Activated naive CD8-positive, alpha-beta T cell treated with anti-CD3 and anti-CD28 coated beads, Interleukin-2, amount 50 U/mL, for 24 hours (primary cell): ENCODE results near the gene KRT6C.

ENCODE experiments used
- ATAC-seq: fragments of 150-1000 bp; cut with Tn5 transposase; one replicate; pipeline ENCODE4 v1.10.0; 2021
- DNase-seq: peaks from one replicate; pipeline ENCODE4 v3.0.0; 2021
- H3K27ac Mint-ChIP-seq: one replicate; pipeline ENCODE4 v1.8.0; 2021; ENCODE audit warnings: mild to moderate bottlenecking, mixed read lengths
- H3K27me3 Mint-ChIP-seq: one replicate; pipeline ENCODE4 v1.8.0; 2021; ENCODE audit warnings: mixed read lengths
- H3K36me3 Mint-ChIP-seq: one replicate; pipeline ENCODE4 v1.8.0; 2021; ENCODE audit warnings: low read depth, mixed read lengths
- H3K4me1 Mint-ChIP-seq: one replicate; pipeline ENCODE4 v1.8.0; 2021; ENCODE audit warnings: mixed read lengths
- H3K4me3 Mint-ChIP-seq: one replicate; pipeline ENCODE4 v1.8.0; 2021; ENCODE audit warnings: mild to moderate bottlenecking, moderate library complexity, mixed read lengths
- H3K9me3 Mint-ChIP-seq: one replicate; pipeline ENCODE4 v1.8.0; 2021; ENCODE audit warnings: mixed read lengths

KRT6C gene

DNA sequence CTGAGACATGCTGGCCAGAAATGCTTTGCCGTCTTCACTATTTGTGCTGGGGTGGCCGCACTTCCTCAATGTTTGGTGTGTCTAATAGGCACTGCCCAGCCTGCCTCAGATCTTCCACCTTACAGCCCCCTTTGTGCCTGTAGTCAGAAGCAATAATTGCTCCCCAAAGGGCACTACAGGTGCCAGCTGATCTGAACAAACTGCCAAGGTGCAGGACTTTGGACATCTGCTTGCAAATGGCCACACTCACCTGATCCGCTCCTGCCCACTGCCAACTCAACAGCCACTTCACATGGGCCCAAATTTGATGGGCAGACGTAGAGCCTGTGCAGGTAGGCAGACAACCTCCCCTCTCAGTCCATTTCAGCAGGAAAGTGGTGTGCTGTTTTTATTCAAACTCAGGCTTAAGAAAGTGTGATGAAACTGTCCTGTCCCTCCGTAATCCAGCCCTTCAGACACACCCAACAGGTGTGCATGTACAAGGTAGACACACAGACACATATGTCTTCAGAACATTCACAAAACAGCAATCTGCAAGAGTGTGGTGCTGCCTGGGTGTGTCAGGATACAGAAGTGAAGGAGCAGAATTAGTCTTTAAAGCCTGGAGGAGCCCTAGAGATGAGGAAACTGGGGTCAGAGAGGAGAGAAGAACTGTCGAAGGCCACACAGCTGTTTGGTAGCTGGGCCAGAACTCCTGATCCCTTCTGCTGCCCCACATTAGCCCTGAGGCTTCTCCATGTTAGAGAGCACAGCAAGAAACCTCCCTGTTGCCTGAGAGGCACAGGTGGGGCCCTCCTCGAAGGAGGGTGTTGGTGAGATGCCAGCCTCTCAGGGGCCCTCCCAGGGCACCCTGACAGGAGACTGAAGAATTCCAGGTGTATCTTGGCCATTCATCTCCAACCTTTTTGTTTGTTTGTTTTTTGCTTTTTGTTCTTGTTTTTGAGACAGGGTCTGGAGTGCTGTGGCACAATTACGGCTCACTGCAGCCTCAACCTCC lies 35.0 kb downstream of the KRT6C start:
- Mint-ChIP-seq H3K27me3 (peaks cover 15% of the 10 kb centered on the region), H3K4me1 (no peaks in the 10 kb centered on the region), H3K9me3 (no peaks in the 10 kb centered on the region), H3K27ac (no peak overlapping the region), H3K36me3 (no peaks in the 10 kb centered on the region), H3K4me3 (no peak overlapping the region)
- DNase-seq (no peak), ATAC-seq (no peak)

DNA sequence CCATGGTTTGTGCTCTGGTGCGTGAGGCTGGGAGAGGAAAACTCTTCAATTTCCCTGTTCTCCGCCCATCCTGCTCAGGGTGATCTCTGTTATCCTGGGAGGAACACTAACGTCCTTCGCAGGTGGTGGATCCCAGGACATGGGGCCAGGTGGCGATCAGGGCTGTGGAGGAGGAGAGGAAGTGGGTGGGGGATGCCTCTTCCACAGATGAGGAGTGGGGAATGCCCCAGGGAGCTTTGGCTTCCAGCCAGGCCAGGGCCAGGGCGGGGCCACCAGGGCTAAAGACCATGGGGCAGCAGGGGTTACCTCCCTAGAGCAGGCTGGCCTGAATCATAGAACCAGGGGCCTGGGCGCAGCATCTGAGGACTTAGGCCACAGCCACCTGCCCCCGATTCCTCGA lies 36.1 kb downstream of the KRT6C start:
- DNase-seq = no peak
- no peaks in the 10 kb centered on the region for H3K9me3 Mint-ChIP-seq
- no peak for ATAC-seq
- H3K4me3 Mint-ChIP-seq = no peak overlapping the region
- no peaks in the 10 kb centered on the region for H3K36me3 Mint-ChIP-seq
- no peaks in the 10 kb centered on the region for H3K4me1 Mint-ChIP-seq
- H3K27me3 Mint-ChIP-seq = peaks cover 9% of the 10 kb centered on the region
- no peak overlapping the region for H3K27ac Mint-ChIP-seq

DNA sequence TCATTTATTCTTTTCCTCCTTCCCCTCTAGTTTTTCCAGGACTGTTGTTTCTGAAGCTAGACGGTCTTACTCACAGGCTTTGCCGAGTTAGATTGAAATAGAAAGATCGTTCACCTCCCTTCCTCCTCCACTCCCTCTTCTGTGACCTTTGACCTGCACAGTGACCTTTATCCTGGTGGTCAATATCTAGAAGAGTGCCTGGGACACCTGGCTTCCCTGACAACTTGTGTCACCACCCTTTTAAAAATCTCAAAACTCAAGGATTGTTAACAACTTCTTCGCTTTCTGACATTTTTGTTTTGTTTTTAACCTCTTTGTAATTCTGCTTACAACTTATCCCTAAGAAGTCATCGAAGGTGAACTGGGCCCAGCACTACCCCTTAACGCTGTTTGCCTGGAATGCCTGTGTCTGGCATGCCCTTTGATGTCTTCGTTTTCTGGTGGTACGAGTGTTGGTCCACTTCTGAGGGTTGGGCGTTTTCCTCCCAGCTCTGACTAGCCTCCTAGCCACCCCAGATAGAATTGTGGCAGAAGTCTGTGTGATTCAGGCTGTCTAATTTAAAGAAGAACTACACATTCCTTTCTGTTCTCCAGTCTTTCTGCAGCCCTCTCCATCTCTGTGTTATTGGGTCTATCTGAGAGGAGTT lies 36.7 kb downstream of the KRT6C start:
- no peak for DNase-seq
- ATAC-seq = no peak
- Mint-ChIP-seq H3K4me3 (no peak overlapping the region), H3K9me3 (no peaks in the 10 kb centered on the region), H3K4me1 (no peaks in the 10 kb centered on the region), H3K36me3 (no peaks in the 10 kb centered on the region), H3K27ac (no peak overlapping the region), H3K27me3 (peaks cover 6% of the 10 kb centered on the region)

GRCh38 chr12:52436000-52436827 lies 37.4 kb downstream of the KRT6C start:
- peaks cover 9% of the 10 kb centered on the region for H3K27me3 Mint-ChIP-seq
- DNase-seq (no peak), ATAC-seq (no peak)
- H3K27ac Mint-ChIP-seq = no peak overlapping the region
- no peaks in the 10 kb centered on the region for H3K36me3 Mint-ChIP-seq
- no peaks in the 10 kb centered on the region for H3K9me3 Mint-ChIP-seq
- no peak overlapping the region for H3K4me3 Mint-ChIP-seq
- no peaks in the 10 kb centered on the region for H3K4me1 Mint-ChIP-seq

GRCh38 chr12:52435659-52435999 lies 38.0 kb downstream of the KRT6C start:
- Mint-ChIP-seq H3K27ac (no peak overlapping the region), H3K27me3 (peaks cover 15% of the 10 kb centered on the region), H3K4me1 (no peaks in the 10 kb centered on the region), H3K4me3 (no peak overlapping the region), H3K36me3 (no peaks in the 10 kb centered on the region), H3K9me3 (no peaks in the 10 kb centered on the region)
- no peak for DNase-seq
- ATAC-seq = no peak

GRCh38 chr12:52434760-52435530 lies 38.7 kb downstream of the KRT6C start:
- no peaks in the 10 kb centered on the region for H3K4me1 Mint-ChIP-seq

GRCh38 chr12:52434081-52434733 lies 39.4 kb downstream of the KRT6C start, which contains the start of gene KRT75:
KRT75 (minus strand) TSS chr12:52434371; CDS start chr12:52434304, 67 bp downstream.
- H3K27ac Mint-ChIP-seq = no peak within 1 kb of the TSS
- H3K9me3 Mint-ChIP-seq = no peaks in the 10 kb centered on the region
- no peak for DNase-seq
- ATAC-seq = no peak
- H3K27me3 Mint-ChIP-seq = peaks cover 15% of the 10 kb centered on the region
- H3K4me3 Mint-ChIP-seq = no peak within 1 kb of the TSS
- H3K4me1 Mint-ChIP-seq = no peaks in the 10 kb centered on the region
- no peaks in the 10 kb centered on the region for H3K36me3 Mint-ChIP-seq

More at GRCh38 chr12:52434760-52435530, 38.7 kb downstream of the KRT6C start:
- no peak overlapping the region for H3K27ac Mint-ChIP-seq
- no peak for DNase-seq
- H3K4me3 Mint-ChIP-seq = no peak overlapping the region
- no peaks in the 10 kb centered on the region for H3K9me3 Mint-ChIP-seq
- H3K36me3 Mint-ChIP-seq = no peaks in the 10 kb centered on the region
- no peak for ATAC-seq
- H3K27me3 Mint-ChIP-seq = peaks cover 15% of the 10 kb centered on the region

- Mint-ChIP-seq H3K27ac (no peak overlapping the region), H3K4me1 (no peaks in the 10 kb centered on the region), H3K9me3 (no peaks in the 10 kb centered on the region), H3K36me3 (no peaks in the 10 kb centered on the region), H3K27me3 (peaks cover 20% of the 10 kb centered on the region), H3K4me3 (no peak overlapping the region)
- no peak for DNase-seq
- ATAC-seq = no peak
Observed at GRCh38 chr12:52433501-52434080, 40.0 kb downstream of the KRT6C start.

- ATAC-seq = no peak
- DNase-seq = no peak
- no peaks in the 10 kb centered on the region for H3K9me3 Mint-ChIP-seq
- no peaks in the 10 kb centered on the region for H3K4me1 Mint-ChIP-seq
- H3K27ac Mint-ChIP-seq = no peak overlapping the region
- H3K4me3 Mint-ChIP-seq = no peak overlapping the region
- H3K27me3 Mint-ChIP-seq = peaks cover 20% of the 10 kb centered on the region
- H3K36me3 Mint-ChIP-seq = no peaks in the 10 kb centered on the region
Observed at GRCh38 chr12:52432559-52433207, 40.9 kb downstream of the KRT6C start.

DNA sequence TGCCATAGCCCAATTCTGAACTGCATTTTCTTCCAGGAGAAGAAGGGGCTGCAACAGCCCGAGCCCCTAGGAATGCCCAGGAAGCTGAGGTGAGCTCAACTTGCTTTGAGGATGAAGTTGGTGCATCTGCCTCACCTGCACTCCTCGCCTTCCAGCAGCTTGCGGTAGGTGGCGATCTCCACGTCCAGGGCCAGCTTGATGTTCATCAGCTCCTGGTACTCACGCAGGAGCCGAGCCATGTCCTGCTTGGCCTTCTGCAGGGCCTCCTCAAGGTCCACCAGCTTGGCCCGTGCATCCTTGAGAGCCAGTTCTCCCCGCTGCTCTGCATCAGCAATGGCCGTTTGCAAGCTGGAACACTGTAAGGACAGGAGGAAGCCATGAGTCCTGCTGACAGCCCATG lies 45.5 kb downstream of the KRT6C start:
- H3K4me1 Mint-ChIP-seq = no peaks in the 10 kb centered on the region
- no peaks in the 10 kb centered on the region for H3K9me3 Mint-ChIP-seq
- no peak overlapping the region for H3K27ac Mint-ChIP-seq
- no peak for ATAC-seq
- H3K4me3 Mint-ChIP-seq = no peak overlapping the region
- H3K27me3 Mint-ChIP-seq = peaks cover 20% of the 10 kb centered on the region
- no peaks in the 10 kb centered on the region for H3K36me3 Mint-ChIP-seq
- no peak for DNase-seq

DNA sequence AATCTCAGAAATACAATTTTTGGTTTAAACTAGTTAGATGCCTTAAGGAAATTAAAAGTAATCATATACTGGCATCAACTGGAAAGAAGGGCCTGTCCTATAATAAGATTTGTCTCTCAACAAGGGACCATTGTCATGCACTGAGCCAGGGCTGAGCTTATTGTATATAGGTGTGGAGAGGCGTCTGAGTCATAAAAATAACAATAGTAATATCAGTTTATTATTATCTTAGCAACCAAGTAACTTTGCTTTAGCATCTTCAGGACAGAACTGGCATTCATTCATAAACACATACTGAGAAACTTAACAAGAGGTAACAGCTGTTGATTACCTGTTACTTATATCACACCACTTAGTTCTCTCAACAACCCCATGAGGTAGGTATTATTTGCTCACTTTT lies 46.5 kb downstream of the KRT6C start:
- no peaks in the 10 kb centered on the region for H3K36me3 Mint-ChIP-seq
- H3K9me3 Mint-ChIP-seq = no peaks in the 10 kb centered on the region
- no peak overlapping the region for H3K4me3 Mint-ChIP-seq
- no peak for ATAC-seq
- H3K4me1 Mint-ChIP-seq = no peaks in the 10 kb centered on the region
- H3K27me3 Mint-ChIP-seq = peaks cover 21% of the 10 kb centered on the region
- H3K27ac Mint-ChIP-seq = no peak overlapping the region
- no peak for DNase-seq

DNA sequence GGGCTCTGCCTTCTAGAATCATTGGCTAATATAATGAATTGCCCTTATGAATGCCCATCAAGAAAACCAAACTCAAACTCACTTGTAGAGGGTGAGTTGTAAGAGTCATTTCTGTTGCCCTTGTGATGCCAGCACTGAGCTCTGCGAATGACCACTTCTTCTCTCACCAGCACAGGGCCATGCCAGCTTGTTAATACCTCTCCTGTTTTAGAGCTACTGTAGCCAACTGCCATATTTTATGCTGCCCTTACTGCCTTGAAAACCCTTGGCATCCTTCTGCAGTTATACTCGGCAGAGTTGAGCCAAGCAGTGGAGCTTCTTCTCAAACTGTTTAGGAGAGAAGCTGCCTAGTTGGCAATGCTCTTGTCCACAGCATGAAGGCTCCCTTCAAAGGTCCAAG lies 47.6 kb downstream of the KRT6C start:
- no peaks in the 10 kb centered on the region for H3K4me1 Mint-ChIP-seq
- peaks cover 11% of the 10 kb centered on the region for H3K27me3 Mint-ChIP-seq
- H3K4me3 Mint-ChIP-seq = no peak overlapping the region
- no peaks in the 10 kb centered on the region for H3K9me3 Mint-ChIP-seq
- no peak for DNase-seq
- H3K27ac Mint-ChIP-seq = no peak overlapping the region
- no peak for ATAC-seq
- no peaks in the 10 kb centered on the region for H3K36me3 Mint-ChIP-seq

DNA sequence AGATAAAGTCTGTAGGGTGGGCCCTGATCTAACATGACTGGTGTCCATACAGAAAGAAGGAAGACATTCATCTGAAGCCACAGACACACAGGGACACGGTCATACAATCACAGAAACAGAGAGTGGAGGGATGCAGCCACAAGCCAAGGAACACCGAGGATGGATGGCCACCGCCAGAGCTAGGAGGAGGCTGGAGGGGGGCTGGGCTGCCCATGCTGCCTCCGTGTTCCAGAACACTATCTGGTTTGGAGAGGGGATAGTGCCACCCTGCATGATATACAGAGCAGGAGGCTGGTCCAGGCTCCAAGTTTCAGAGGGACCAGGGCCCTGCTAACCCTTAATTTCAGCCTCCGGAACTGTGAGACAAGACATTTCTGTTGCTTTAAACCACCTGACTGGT lies 48.1 kb downstream of the KRT6C start:
- Mint-ChIP-seq H3K4me1 (no peaks in the 10 kb centered on the region), H3K27ac (no peak overlapping the region), H3K4me3 (no peak overlapping the region), H3K36me3 (no peaks in the 10 kb centered on the region), H3K9me3 (no peaks in the 10 kb centered on the region), H3K27me3 (peaks cover 7% of the 10 kb centered on the region)
- DNase-seq (no peak), ATAC-seq (no peak)
